HG02759 (cell line): Measurements from ENCODE around the gene ZNF675.
"Not testable (repeated sequence)": the region's sequence is repeated elsewhere in the genome, so short reads cannot be mapped to it uniquely, and the experiment has no call there.

ENCODE experiments used
- ATAC-seq: cut with Tn5 transposase; IDR thresholded peaks from one replicate; pipeline ENCODE4 v1.9.1; 2021; ENCODE audit warnings: mild to moderate bottlenecking, moderate library complexity; ENCODE audit not compliant: unreplicated experiment

ZNF675 gene

GRCh38 chr19:23686621-23687423 lies at the start of gene ZNF675:
Gene ZNF675, minus strand, starts transcription at chr19:23687212. Its CDS starts 179 bp downstream, at chr19:23687033.
- ATAC-seq, result peak; percentile 93

GRCh38 chr19:23730729-23731465 lies 43.9 kb upstream of the ZNF675 start:
- not testable (repeated sequence) for ATAC-seq

DNA sequence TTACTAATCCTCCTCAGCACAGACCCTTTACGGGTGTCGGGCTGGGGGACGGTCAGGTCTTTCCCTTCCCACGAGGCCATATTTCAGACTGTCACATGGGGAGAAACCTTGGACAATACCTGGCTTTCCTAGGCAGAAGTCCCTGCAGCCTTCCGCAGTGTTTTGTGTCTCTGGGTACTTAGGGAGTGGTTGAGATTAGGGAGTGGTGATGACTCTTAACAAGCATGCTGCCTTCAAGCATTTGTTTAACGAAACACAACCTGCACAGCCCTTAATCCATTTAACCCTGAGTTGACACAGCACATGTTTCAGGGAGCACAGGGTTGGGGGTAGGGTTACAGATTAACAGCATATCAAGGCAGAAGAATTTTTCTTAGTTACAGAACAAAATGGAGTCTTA lies 37.1 kb upstream of the ZNF675 start:
- not testable (repeated sequence) for ATAC-seq

- ATAC-seq, result no peak
These were observed 31.8 kb upstream of the ZNF675 start for GRCh38 chr19:23718802-23719201.

GRCh38 chr19:23716792-23717191 lies 29.8 kb upstream of the ZNF675 start:
- no peak for ATAC-seq

DNA sequence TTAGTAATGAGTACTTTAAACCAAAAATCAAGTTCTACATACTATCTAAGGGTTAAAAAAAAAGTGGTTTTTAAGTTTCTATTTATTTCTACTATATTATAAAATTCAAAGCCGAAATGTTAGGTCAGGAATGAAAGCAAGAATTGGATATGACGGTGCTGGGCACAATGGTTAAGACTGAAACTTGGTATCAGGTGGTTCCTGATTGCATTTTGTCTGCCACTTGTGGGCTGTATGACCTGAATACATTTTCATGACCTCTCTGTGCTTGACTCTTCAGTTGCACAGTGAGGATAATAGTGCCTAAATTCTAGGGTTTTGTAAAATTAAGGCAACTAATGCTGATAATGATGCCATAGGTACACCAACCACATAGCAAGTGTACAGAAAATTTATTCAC lies 22.3 kb upstream of the ZNF675 start:
- ATAC-seq, result no peak

- no peak for ATAC-seq
These were observed 19.6 kb upstream of the ZNF675 start for GRCh38 chr19:23706657-23707056.

DNA sequence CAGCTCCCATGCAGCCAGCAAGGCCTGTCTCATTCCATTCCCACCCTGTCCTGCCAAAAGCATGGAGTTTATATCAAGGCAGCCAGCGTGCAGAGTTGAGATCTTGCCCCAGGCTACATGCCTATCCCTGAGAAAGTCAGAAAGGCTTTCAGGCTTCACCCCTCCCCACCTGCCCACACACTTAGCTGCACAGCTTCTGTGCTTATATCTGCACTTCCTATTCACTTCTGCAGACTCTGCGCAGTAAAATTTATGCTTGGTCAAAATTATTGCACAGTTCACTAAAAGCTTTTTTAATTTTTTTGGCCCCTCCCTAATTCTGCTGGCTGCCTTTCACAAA lies 12.5 kb upstream of the ZNF675 start:
- ATAC-seq, result no peak

- no peak for ATAC-seq
These were observed 11.9 kb upstream of the ZNF675 start for GRCh38 chr19:23698711-23699520.

- ATAC-seq, result not testable (repeated sequence)
These were observed 5.9 kb upstream of the ZNF675 start for GRCh38 chr19:23692937-23693336.

DNA sequence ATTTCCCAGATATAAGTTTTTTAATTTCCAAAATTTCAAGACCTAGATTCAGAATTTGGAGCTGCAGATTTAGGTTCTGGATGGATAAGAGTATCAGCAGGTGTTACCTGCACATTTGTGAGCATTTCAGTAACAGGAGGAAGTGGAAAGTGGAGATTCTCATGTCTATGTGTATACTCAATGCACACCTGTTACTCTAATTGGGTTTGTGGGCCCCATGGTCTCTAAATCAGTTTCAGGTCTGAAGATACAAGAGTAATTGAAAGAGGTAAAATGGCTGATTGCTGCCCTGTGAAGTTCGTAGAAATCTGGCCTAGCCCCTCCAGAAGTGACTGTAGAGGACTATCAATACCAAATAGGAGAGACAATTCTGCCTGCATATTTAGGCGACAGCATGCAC lies 13.9 kb downstream of the ZNF675 start:
- no peak for ATAC-seq

DNA sequence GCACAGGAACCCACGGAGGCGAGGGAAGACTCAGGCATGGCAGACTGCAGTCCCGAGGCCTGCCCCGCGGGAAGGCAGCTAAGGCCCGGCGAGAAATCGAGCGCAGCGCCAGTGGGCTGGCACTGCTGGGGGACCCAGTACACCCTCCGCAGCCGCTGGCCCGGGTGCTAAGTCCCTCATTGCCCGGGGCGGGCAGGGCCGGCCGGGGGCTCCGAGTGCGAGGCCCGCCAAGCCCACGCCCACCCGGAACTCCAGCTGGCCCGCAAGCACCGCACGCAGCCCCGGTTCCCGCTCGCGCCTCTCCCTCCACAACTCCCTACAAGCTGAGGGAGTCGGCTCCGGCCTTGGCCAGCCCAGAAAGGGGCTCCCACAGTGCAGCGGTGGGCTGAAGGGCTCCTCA lies 18.4 kb downstream of the ZNF675 start:
- not testable (repeated sequence) for ATAC-seq

DNA sequence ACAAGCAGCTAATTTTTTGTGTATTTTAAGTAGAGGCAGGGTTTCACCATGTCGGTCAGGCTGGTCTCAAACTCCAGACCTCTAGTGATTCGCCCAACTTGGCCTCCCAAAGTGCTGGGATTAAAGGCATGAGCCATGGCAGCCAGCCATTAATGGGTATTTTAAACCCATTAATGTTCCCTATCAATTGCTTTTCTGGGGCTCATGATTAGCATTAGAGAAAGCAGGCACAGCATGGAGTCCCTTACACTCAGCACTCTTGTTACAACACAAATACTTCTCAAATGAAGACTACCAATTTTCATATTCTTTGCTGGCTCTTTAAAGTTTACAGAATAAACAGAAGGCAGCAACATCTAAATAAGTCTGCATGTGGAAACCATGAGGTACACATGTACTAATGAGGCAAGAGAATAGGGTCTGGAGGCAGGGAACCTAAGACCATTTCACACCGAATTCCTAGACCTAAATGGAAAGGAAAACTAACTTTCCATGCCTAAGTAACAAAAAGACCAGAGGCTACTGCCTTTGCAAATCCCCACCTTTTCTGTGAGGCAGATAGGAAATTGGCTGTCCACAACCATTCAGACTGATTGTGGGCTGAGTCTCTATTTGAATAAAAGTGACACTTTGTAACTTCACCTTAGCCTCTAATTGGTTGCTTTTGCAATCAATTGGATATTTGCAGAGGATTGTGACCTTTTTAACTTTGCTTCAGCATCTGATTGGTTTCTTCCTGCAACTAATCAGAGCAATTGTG lies 21.2 kb downstream of the ZNF675 start:
- ATAC-seq, result no peak

DNA sequence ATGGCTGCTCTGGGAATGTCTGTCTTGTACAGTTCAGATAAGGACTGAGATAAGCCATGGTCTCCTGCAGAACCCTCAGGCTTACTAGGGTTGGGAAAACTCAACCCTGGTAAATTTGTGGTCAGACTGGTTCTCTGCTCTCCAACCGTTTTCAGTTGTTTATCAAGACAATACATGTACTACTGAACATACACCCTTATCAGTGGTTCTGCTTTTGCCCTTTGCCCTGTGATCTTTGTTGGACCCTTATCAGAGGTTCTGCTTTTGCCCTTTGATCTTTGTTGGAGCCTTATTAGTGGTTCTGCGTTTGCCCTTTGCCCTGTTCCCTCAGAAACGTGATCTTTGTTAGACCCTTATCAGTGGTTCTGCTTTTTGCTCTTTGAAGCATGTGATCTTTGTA lies 37.2 kb downstream of the ZNF675 start:
- ATAC-seq, result not testable (repeated sequence)
